ENCODE results near the gene KCNN3.

KCNN3 gene

DNA sequence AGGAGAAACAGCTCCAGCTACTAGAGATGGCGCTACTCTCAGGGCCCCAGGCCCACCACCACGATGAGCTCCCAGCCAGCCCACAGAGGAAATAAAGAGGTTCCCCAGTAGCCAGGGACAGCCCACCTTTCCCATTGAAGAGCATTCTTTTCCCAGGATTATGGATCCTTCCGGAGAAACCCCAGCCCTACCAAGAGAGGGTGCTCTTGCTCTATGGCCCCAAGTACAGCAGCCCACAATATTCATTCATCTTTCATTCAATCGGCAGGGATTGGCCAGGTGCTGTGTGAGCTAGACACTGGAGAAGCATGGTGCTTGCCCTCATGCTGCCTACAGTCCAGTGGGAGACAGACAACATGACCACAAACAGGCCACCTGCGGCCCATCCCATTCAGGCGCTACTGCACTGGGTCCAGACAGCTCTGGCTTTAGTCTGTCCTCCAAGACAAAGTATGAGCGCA is 36.6 kb upstream of the KCNN3 start:
- DNase-seq (ENCODE audit: low read depth), result peak; percentile 26
- no peak overlapping the region for H3K4me3 ChIP-seq (ENCODE audit: control insufficient read depth, low read depth, low read length)
- TF ChIP-seq, protein P1, sequence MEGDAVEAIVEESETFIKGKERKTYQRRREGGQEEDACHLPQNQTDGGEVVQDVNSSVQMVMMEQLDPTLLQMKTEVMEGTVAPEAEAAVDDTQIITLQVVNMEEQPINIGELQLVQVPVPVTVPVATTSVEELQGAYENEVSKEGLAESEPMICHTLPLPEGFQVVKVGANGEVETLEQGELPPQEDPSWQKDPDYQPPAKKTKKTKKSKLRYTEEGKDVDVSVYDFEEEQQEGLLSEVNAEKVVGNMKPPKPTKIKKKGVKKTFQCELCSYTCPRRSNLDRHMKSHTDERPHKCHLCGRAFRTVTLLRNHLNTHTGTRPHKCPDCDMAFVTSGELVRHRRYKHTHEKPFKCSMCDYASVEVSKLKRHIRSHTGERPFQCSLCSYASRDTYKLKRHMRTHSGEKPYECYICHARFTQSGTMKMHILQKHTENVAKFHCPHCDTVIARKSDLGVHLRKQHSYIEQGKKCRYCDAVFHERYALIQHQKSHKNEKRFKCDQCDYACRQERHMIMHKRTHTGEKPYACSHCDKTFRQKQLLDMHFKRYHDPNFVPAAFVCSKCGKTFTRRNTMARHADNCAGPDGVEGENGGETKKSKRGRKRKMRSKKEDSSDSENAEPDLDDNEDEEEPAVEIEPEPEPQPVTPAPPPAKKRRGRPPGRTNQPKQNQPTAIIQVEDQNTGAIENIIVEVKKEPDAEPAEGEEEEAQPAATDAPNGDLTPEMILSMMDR (conservative IDR thresholded peaks at IDR 0.05; ENCODE audit: control insufficient read depth, insufficient read depth, low read depth, low read length), result peak; percentile 46

GRCh38 chr1:154902938-154903566 is 33.0 kb upstream of the KCNN3 start:
- no peak for DNase-seq (ENCODE audit: low read depth)
- TF ChIP-seq, protein P1 (conservative IDR thresholded peaks at IDR 0.05; ENCODE audit: control insufficient read depth, insufficient read depth, low read depth, low read length), result no peak

DNA sequence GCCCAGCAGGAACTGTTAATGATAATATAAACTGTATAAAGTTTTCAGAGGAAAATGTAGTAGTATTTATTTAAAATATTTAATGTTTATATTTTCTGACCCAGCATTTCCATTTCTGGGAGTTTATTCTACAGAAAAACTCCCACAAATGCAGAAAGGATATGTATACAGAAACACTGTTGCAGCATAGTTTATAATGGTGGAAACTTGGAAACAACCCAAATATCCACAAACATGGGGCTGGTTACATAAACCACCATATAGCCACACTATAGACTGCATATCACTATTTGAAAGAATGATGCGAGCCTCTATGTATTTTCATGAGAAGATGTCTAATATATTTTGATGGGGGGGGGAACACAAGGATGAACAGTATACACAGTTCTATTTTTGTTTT is 31.5 kb upstream of the KCNN3 start:
- no peak for DNase-seq (ENCODE audit: low read depth)
- H3K4me3 ChIP-seq (ENCODE audit: control insufficient read depth, low read depth, low read length), result no peak overlapping the region
- TF ChIP-seq, protein P1 (conservative IDR thresholded peaks at IDR 0.05; ENCODE audit: control insufficient read depth, insufficient read depth, low read depth, low read length), result no peak

More at GRCh38 chr1:154902938-154903566, 33.0 kb upstream of the KCNN3 start:
- H3K4me3 ChIP-seq (ENCODE audit: control insufficient read depth, low read depth, low read length), result no peak overlapping the region

- TF ChIP-seq, protein P1 (conservative IDR thresholded peaks at IDR 0.05; ENCODE audit: control insufficient read depth, insufficient read depth, low read depth, low read length), result no peak
- no peak for DNase-seq (ENCODE audit: low read depth)
These were observed 29.0 kb upstream of the KCNN3 start for GRCh38 chr1:154899041-154899440.

GRCh38 chr1:154896771-154897286 is 26.7 kb upstream of the KCNN3 start:
- TF ChIP-seq, protein P1 (conservative IDR thresholded peaks at IDR 0.05; ENCODE audit: control insufficient read depth, insufficient read depth, low read depth, low read length), result no peak
- no peak for DNase-seq (ENCODE audit: low read depth)
- H3K4me3 ChIP-seq (ENCODE audit: control insufficient read depth, low read depth, low read length), result no peak overlapping the region

More at GRCh38 chr1:154899041-154899440, 29.0 kb upstream of the KCNN3 start:
- H3K4me3 ChIP-seq (ENCODE audit: control insufficient read depth, low read depth, low read length), result no peak overlapping the region

DNA sequence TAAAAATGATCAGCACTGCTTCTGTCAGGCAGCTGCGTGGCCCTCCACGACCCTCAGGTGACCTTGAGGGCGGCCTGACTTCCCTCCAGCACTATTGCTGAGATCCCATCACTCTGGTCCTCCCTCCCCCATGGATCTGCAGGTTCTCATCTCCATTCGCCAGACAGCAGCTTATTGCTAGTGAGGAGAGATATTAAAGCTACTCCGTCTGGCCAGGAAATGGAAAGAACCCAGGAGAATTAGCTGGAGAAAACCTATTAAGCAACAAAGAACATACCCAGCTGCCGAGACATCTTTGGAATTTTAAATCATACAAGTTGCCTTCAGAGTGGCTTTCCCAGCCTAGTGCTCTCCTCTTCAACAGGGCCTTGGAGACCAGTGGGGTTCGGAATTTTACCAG is 25.7 kb upstream of the KCNN3 start:
- H3K4me3 ChIP-seq (ENCODE audit: control insufficient read depth, low read depth, low read length), result no peak overlapping the region
- TF ChIP-seq, protein P1 (conservative IDR thresholded peaks at IDR 0.05; ENCODE audit: control insufficient read depth, insufficient read depth, low read depth, low read length), result no peak
- DNase-seq (ENCODE audit: low read depth), result no peak
